MCF 10A (cell line): ENCODE data around the gene TNFRSF12A. TPM values are rescaled to one million over a fixed set of nuclear protein-coding genes. Genes with fewer than 3 reads are reported as not detected.
"Not testable (repeated sequence)": the region's sequence is repeated elsewhere in the genome, so short reads cannot be mapped to it uniquely, and the experiment has no call there.

Experiments
- BruUV-seq: library from RNA; stranded (reverse); fragments of 400-500 nt; replicated peaks from 2 replicates; lab custom pipeline; 2021; lab: Mats Ljungman, UMichigan
- CTCF ChIA-PET: fragments of 300-600 bp; sonication (Branson Sonifier 250); formaldehyde crosslinking; extraction: SDS; loops from one replicate; lab custom pipeline; 2021; ENCODE audit warnings: antibody characterized with exemption, inconsistent platforms; lab: Yijun Ruan, JAX
- POLR2A ChIA-PET: fragments of 300-600, 350-650 bp; sonication (Branson Sonifier 250); formaldehyde crosslinking; extraction: SDS; loops from one replicate; lab custom pipeline; 2020; ENCODE audit warnings: antibody characterized with exemption, inconsistent platforms; lab: Yijun Ruan, JAX
- DNase-seq: peaks from one replicate; pipeline ENCODE4 v3.0.0-alpha.2; 2018; ENCODE audit not compliant: unreplicated experiment
- H3K27ac Mint-ChIP-seq: one replicate; pipeline ENCODE4 v1.8.0; 2022; ENCODE audit warnings: mild to moderate bottlenecking, low read depth, mixed read lengths; ENCODE audit not compliant: unreplicated experiment
- H3K27me3 Mint-ChIP-seq: one replicate; pipeline ENCODE4 v1.8.0; 2022; ENCODE audit warnings: mixed read lengths; ENCODE audit not compliant: insufficient read depth, unreplicated experiment
- H3K36me3 Mint-ChIP-seq: one replicate; pipeline ENCODE4 v1.8.0; 2022; ENCODE audit warnings: mild to moderate bottlenecking, moderate library complexity, mixed read lengths; ENCODE audit not compliant: insufficient read depth, unreplicated experiment
- H3K4me1 Mint-ChIP-seq: one replicate; pipeline ENCODE4 v1.8.0; 2022; ENCODE audit warnings: mixed read lengths; ENCODE audit not compliant: insufficient read depth, unreplicated experiment
- H3K4me3 Mint-ChIP-seq: one replicate; pipeline ENCODE4 v1.8.0; 2022; ENCODE audit warnings: mild to moderate bottlenecking, moderate library complexity, mixed read lengths; ENCODE audit not compliant: unreplicated experiment
- H3K9me3 Mint-ChIP-seq: one replicate; pipeline ENCODE4 v1.8.0; 2022; ENCODE audit warnings: mixed read lengths; ENCODE audit not compliant: unreplicated experiment
- CTCF ChIP-seq: fragments of 200-600 bp; IDR thresholded peaks from one replicate; pipeline ENCODE4 v1.8.0; 2022; ENCODE audit warnings: antibody characterized with exemption, mild to moderate bottlenecking; ENCODE audit not compliant: unreplicated experiment
- intact Hi-C: fragments of 100-400 bp; cut with micrococcal nuclease; formaldehyde crosslinking; loops from 2 replicates; pipeline ENCODE4 v1.14.1; 2022
- total RNA-seq: library from RNA; stranded (reverse); gene quantifications from 2 replicates; pipeline ENCODE4 v1.2.3, GENCODE V29; 2022

TNFRSF12A gene
- total RNA-seq, 1 experiment from 2014 or later, result 641 TPM

GRCh38 chr16:3066440-3066748 lies 46.2 kb downstream of the TNFRSF12A start:
- no peaks in the 10 kb centered on the region for H3K36me3 Mint-ChIP-seq

GRCh38 chr16:3068487-3068886 lies 48.3 kb downstream of the TNFRSF12A start:
- POLR2A ChIA-PET, result no interaction called here
- no peak overlapping the region for H3K4me3 Mint-ChIP-seq

More at GRCh38 chr16:3066440-3066748, 46.2 kb downstream of the TNFRSF12A start:
- Mint-ChIP-seq H3K27me3 (no peaks in the 10 kb centered on the region), H3K4me1 (peaks cover 11% of the 10 kb centered on the region), H3K9me3 (no peaks in the 10 kb centered on the region), H3K4me3 (no peak overlapping the region), H3K27ac (no peak overlapping the region)
- ChIA-PET POLR2A (no interaction called here), CTCF (interaction anchor here (0.9 to 1.0 kb wide), 2 partner anchors 35 to 63 kb away, joined by 3 to 5 read pairs; no protein-coding TSS in a partner anchor)
- no TSS peak for BruUV-seq
- TF ChIP-seq CTCF, result no peak
- DNase-seq, result no peak
- intact Hi-C loops, result no loop called here

GRCh38 chr16:3069146-3069545 lies 49.0 kb downstream of the TNFRSF12A start:
- DNase-seq, POLR2A ChIA-PET, H3K27ac Mint-ChIP-seq, H3K36me3 Mint-ChIP-seq, H3K9me3 Mint-ChIP-seq, intact Hi-C loops, BruUV-seq, H3K4me3 Mint-ChIP-seq: not testable (repeated sequence)
- CTCF ChIA-PET, result interaction anchor here (1.3 kb wide), 1 partner anchor 11 kb away, joined by 4 read pairs; no protein-coding TSS in a partner anchor
- Mint-ChIP-seq H3K4me1 (peaks cover 11% of the 10 kb centered on the region), H3K27me3 (peaks cover 14% of the 10 kb centered on the region)

More at GRCh38 chr16:3068487-3068886, 48.3 kb downstream of the TNFRSF12A start:
- Mint-ChIP-seq H3K27me3 (peaks cover 7% of the 10 kb centered on the region), H3K27ac (no peak overlapping the region), H3K4me1 (peaks cover 11% of the 10 kb centered on the region), H3K9me3 (no peaks in the 10 kb centered on the region), H3K36me3 (no peaks in the 10 kb centered on the region)
- CTCF ChIA-PET, result interaction anchor here (1.3 kb wide), 1 partner anchor 10 kb away, joined by 4 read pairs; no protein-coding TSS in a partner anchor
- DNase-seq, result no peak
- no TSS peak for BruUV-seq
- no peak for TF ChIP-seq CTCF
- intact Hi-C loops, result no loop called here

DNA sequence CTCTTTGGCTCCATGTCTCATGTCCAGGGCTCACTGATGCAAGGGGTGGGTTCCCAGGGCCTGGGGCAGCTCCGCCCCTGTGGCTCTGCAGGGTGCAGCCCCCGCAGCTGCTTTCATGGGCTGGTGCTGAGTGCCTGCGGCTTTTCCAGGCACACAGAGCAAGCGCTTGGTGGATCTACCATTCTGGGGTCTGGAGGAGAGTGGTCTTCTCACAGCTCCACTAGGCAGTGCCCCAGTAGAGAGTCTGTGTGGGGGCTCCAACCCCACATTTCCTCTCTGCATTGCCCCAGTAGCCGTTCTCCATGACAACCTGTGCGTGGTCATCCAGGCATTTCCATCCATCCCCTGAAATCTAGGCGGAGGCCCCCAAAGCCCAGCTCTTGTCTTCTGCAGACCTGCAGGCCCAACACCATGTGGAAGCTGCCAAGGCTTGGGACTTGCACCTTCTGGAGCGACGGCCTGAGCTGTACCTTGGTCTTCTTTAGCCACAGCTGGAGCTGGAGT lies 50.5 kb downstream of the TNFRSF12A start:
- peaks cover 20% of the 10 kb centered on the region for H3K27me3 Mint-ChIP-seq
- CTCF ChIA-PET, result no interaction called here
- H3K27ac Mint-ChIP-seq, result no peak overlapping the region
- H3K36me3 Mint-ChIP-seq, result no peaks in the 10 kb centered on the region
- BruUV-seq, result no TSS peak
- H3K4me3 Mint-ChIP-seq, result no peak overlapping the region
- DNase-seq, result no peak
- intact Hi-C loops, result no loop called here
- no peak for TF ChIP-seq CTCF
- no peaks in the 10 kb centered on the region for H3K9me3 Mint-ChIP-seq
- peaks cover 5% of the 10 kb centered on the region for H3K4me1 Mint-ChIP-seq
- POLR2A ChIA-PET, result no interaction called here
